ENCODE measurements around the gene VBP1. TPM values are rescaled to one million over a fixed set of nuclear protein-coding genes. Genes with fewer than 3 reads are reported as not detected.

VBP1 gene, protein sequence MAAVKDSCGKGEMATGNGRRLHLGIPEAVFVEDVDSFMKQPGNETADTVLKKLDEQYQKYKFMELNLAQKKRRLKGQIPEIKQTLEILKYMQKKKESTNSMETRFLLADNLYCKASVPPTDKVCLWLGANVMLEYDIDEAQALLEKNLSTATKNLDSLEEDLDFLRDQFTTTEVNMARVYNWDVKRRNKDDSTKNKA
- total RNA-seq = 33.9 TPM
- long read RNA-seq, transcript VBP1-201 (6 exons, 1,686 nt) = major isoform, 26 of 28 reads
- long read RNA-seq, partial matches to known transcripts = 1 of 28 reads
- long read RNA-seq, other reads (novel, unspliced or antisense) = 1 of 28 reads

DNA sequence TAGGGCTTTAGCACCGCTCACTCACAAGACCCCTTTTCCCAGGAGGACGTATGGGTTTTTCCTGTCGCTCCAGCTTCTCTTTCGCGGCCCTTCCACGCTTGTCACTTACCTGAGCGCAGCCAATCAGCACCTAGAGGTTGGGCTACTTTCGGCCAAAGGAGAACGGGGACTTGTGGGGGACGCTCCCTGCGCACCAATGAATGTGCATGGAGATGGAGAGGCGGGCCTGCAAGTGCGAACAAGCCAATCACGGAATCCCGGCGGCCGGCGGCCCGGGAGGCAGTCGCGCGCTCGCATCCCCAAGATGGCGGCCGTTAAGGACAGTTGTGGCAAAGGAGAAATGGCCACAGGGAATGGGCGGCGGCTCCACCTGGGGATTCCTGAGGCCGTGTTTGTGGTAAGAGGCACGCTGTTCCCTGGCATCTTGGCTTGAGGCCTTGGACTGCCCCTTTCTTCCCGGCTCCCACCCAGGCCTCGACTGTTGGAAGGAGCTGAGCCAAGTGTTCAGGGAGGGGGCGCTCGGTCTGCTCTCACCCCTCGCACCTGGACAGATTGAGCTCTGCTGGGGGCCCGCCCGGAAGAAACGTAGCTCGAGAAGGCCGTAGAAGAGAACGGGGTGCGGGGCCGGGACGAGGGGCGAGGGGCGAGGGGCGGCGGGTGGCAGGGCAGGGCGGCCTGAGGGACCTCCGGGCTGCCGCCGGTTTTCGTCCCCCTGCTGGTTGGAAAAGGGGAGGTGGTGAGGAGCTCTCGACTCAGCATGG, at the start of gene VBP1:
VBP1 (plus strand) TSS at position 282 of the 761 bp plus-strand sequence; CDS start at position 305, 23 bp downstream.
- Histone ChIP-seq H3K9me3 (no peaks in the 10 kb centered on the region), H3K4me3 (peak within 1 kb of the TSS; percentile 68), H3K27ac (peak within 1 kb of the TSS; percentile 90), H3K4me1 (no peaks in the 10 kb centered on the region), H3K36me3 (no peaks in the 10 kb centered on the region), H3K27me3 (no peaks in the 10 kb centered on the region)
- intact Hi-C loops (cut with DNase I) = no loop called here
- peak; percentile 93 for DNase-seq
- ATAC-seq = peak; percentile 100
- TF ChIP-seq CTCF (IDR thresholded peaks at IDR 0.05) = peak; percentile 46

GRCh38 chrX:155169881-155170280, 46.4 kb upstream of the VBP1 start:
- H3K4me3 ChIP-seq = no peak overlapping the region
- no peak overlapping the region for H3K27ac ChIP-seq
- no peaks in the 10 kb centered on the region for H3K27me3 ChIP-seq
- no peaks in the 10 kb centered on the region for H3K4me1 ChIP-seq
- intact Hi-C loops (cut with DNase I) = no loop called here
- TF ChIP-seq CTCF (IDR thresholded peaks at IDR 0.05) = no peak
- no peaks in the 10 kb centered on the region for H3K9me3 ChIP-seq
- H3K36me3 ChIP-seq = no peaks in the 10 kb centered on the region
- no peak for DNase-seq
- no peak for ATAC-seq

GRCh38 chrX:155179346-155179997, 36.8 kb upstream of the VBP1 start:
- Histone ChIP-seq H3K27ac (no peak overlapping the region), H3K27me3 (no peaks in the 10 kb centered on the region), H3K4me1 (no peaks in the 10 kb centered on the region), H3K36me3 (no peaks in the 10 kb centered on the region), H3K9me3 (no peaks in the 10 kb centered on the region), H3K4me3 (no peak overlapping the region)
- intact Hi-C loops (cut with DNase I) = no loop called here
- TF ChIP-seq CTCF (IDR thresholded peaks at IDR 0.05) = no peak
- no peak for ATAC-seq
- no peak for DNase-seq

- intact Hi-C loops (cut with DNase I) = no loop called here
- no peak for TF ChIP-seq CTCF (IDR thresholded peaks at IDR 0.05)
- Histone ChIP-seq H3K27me3 (no peaks in the 10 kb centered on the region), H3K4me3 (no peak overlapping the region), H3K4me1 (no peaks in the 10 kb centered on the region), H3K27ac (no peak overlapping the region), H3K36me3 (no peaks in the 10 kb centered on the region), H3K9me3 (no peaks in the 10 kb centered on the region)
- ATAC-seq (peak; percentile 71), DNase-seq (no peak)
Measured at GRCh38 chrX:155188786-155189185, 27.5 kb upstream of the VBP1 start.

DNA sequence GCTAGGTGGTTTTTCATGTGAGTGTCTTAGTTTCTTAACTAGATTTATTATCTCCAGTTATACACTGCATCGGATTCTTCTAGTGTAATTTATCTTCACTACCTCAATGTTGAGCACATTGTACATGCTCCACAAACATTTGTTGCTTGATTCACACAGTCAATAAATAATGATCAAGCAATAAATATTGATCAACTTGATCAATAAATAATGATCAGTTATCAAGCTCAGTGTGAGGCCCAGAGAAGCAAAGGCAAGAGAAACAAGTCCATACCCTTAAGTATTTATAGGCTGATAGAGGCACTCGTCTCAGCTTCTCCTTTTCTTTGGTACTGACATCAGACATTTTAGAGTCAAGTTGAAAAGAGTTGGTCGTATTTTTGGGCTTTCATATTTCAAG, 5.1 kb upstream of the VBP1 start:
- no peaks in the 10 kb centered on the region for H3K36me3 ChIP-seq
- no peak for TF ChIP-seq CTCF (IDR thresholded peaks at IDR 0.05)
- intact Hi-C loops (cut with DNase I) = no loop called here
- no peaks in the 10 kb centered on the region for H3K27me3 ChIP-seq
- no peak overlapping the region for H3K27ac ChIP-seq
- H3K9me3 ChIP-seq = no peaks in the 10 kb centered on the region
- DNase-seq = no peak
- H3K4me3 ChIP-seq = no peak overlapping the region
- no peak for ATAC-seq
- no peaks in the 10 kb centered on the region for H3K4me1 ChIP-seq
